GM12891 (cell line): ENCODE data around the gene CRADD.
A peak's percentile ranks its signal among the peaks of the same experiment; 100 is the strongest.

ENCODE experiments used
- DNase-seq: peaks from one replicate; pipeline ENCODE4 v3.0.0; 2011; ENCODE audit warnings: low spot score; ENCODE audit not compliant: insufficient read length
- FAIRE-seq: peaks from 2 replicates; lab custom pipeline; 2011; peaks lifted over from hg19 to GRCh38; lab: Jason Lieb, UNC
- PAX5 ChIP-seq: IDR thresholded peaks from 2 replicates; pipeline ENCODE4 v1.6.1; 2011; ENCODE audit warnings: low read length, moderate library complexity, mild to moderate bottlenecking; ENCODE audit not compliant: insufficient read depth, severe bottlenecking
- POLR2A ChIP-seq: IDR thresholded peaks from 2 replicates; pipeline ENCODE4 v1.6.1; 2011; ENCODE audit warnings: low read depth, low read length, control low read depth
- POLR2AphosphoS5 ChIP-seq: IDR thresholded peaks from 2 replicates; pipeline ENCODE4 v1.6.1; 2011; ENCODE audit warnings: low read depth, low read length, control low read depth
- POU2F2 ChIP-seq: IDR thresholded peaks from 2 replicates; pipeline ENCODE4 v1.6.1; 2011; ENCODE audit warnings: low read depth, mild to moderate bottlenecking, control low read depth, low read length, moderate library complexity
- SPI1 ChIP-seq: IDR thresholded peaks from 2 replicates; pipeline ENCODE4 v1.6.1; 2011; ENCODE audit warnings: low read depth, low read length, control low read depth
- TAF1 ChIP-seq: IDR thresholded peaks from 2 replicates; pipeline ENCODE4 v1.6.1; 2011; ENCODE audit warnings: low read depth, low read length, control low read depth

The CRADD gene

GRCh38 chr12:93839064-93839463, 161.9 kb downstream of the CRADD start:
- no peak for TF ChIP-seq PAX5
- no peak for TF ChIP-seq POLR2AphosphoS5
- no peak for TF ChIP-seq POLR2A
- TF ChIP-seq POU2F2: no peak
- TF ChIP-seq TAF1: no peak
- no peak for TF ChIP-seq SPI1
- FAIRE-seq (no peak), DNase-seq (no peak)

GRCh38 chr12:93841671-93842070, 164.5 kb downstream of the CRADD start:
- no peak for FAIRE-seq
- TF ChIP-seq TAF1 (no peak), SPI1 (no peak), PAX5 (no peak), POLR2A (no peak), POU2F2 (no peak), POLR2AphosphoS5 (no peak)
- DNase-seq: no peak

GRCh38 chr12:93844164-93844784, 167.1 kb downstream of the CRADD start:
- DNase-seq (no peak), FAIRE-seq (no peak)
- TF ChIP-seq SPI1 (no peak), POLR2AphosphoS5 (no peak), POLR2A (no peak), TAF1 (no peak), PAX5 (no peak), POU2F2 (no peak)

GRCh38 chr12:93846936-93847516, 169.9 kb downstream of the CRADD start:
- DNase-seq (no peak), FAIRE-seq (no peak)
- no peak for TF ChIP-seq TAF1
- no peak for TF ChIP-seq PAX5
- TF ChIP-seq POU2F2: no peak
- TF ChIP-seq SPI1: no peak
- no peak for TF ChIP-seq POLR2A
- no peak for TF ChIP-seq POLR2AphosphoS5

DNA sequence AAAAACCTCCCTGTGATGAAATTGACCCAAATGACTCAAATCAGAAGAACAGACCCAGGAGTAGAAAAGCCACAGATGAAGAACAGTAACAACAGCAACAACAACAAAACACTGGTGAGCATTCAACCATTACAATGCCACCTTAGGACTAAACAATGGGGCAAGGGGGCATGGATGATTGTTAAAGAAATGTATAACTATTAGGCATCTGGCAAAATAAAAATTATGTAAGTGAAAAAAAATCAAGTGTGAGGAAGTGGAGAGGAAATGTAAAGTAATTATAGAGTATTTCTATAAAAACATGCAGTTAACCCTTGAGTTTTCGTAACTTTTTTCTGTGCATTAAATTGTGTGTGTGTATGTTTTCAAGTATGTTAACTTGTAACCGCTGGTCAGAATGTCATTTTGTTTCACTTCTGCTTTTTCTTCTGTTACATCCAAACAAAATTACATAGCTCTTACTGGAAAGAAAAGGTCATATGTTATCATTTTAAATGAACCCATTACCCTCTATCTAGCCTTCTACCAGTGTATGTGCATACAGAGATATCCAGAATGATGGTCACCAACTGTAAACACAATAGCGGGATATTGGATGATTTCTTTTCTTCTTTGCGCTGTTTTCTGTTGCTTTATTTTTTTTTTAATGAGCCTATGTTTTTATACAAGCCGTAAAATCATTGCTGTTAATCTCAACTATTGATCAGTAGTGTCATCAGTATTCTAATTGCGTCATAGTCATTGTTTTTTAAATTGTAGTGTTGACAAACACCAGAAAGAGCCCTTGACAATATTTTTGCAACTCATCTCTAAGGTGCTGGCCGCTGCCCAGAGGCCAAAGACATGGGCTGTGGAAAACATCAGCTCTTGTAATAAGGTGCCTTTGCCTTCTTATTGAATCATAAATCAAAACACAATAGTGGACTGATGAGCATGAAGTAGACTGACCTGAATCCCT, 170.6 kb downstream of the CRADD start:
- DNase-seq (peak; percentile 35), FAIRE-seq (peak; percentile 82)
- peak; percentile 77 for TF ChIP-seq PAX5
- TF ChIP-seq SPI1: peak; percentile 98
- TF ChIP-seq POU2F2: no peak

DNA sequence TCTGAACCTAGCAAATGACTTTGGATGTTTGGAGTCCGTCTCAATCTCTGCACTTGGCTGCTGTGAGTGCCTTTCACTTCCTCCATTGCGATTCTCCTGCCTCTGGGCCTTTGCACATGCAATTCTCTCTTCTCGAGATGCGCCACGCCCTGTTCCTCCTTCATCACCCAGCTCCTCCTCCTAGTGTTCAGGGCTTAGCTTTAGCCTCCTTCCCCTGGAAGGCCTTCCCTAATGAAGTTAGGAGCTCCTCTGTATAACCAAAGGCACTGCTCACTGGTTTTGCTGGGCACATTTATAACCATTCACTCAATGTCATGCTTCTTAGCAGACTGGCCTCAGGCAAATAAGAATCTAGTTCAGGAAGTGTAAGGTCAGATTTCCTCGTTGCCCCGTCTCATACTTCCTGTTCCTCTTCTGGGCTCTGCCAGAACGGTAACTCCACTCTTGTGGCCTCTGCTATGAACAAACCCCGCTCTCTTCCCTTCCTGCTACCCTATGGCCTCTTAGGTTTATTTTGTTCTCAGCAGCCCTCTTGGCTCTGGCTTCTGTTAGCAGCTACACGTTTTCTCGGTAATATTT, 171.4 kb downstream of the CRADD start:
- TF ChIP-seq SPI1: peak; percentile 52
- TF ChIP-seq PAX5: no peak
- FAIRE-seq (peak; percentile 79), DNase-seq (peak; percentile 17)

- FAIRE-seq: no peak
- no peak for DNase-seq
- no peak for TF ChIP-seq POU2F2
- TF ChIP-seq POLR2AphosphoS5: no peak
- no peak for TF ChIP-seq SPI1
- no peak for TF ChIP-seq PAX5
- TF ChIP-seq POLR2A: no peak
- no peak for TF ChIP-seq TAF1
Observed at GRCh38 chr12:93849946-93850345, 172.8 kb downstream of the CRADD start.

DNA sequence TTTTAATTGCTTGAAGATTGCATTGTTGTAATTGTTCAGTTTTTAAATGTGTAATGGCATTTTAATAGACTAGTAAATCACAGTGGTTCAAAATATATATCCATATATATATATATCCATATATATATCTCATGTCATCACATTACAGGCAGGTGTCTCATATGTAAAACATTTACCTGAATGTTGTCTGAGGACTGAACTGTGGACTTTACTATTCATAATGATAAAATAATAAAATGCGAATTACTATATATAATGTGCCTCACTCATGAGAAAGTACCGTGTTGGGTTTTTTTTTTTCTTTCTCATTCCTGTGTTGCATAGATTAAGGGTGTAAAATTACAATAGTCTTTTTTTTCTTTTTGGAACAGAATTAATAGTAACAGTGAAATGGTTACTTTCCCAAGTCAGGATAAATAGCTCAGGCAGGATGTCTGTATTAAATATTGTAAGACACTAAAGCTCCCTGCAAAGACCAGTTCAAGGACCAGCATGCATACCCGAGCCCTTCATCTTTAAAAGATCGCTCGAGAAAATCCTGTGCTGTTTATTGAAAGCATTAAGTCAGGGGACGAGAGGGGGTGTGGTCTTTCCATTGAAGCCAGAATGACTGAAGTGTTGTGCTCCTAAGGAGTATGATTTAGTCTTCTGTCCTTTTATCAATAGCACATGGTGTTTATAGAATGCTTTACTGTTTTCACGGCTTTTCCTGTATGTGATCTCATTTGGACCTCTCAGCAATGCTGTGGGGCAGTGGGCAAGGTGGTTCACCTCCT, 173.5 kb downstream of the CRADD start:
- no peak for FAIRE-seq
- TF ChIP-seq POU2F2: no peak
- TF ChIP-seq POLR2AphosphoS5: no peak
- no peak for TF ChIP-seq POLR2A
- TF ChIP-seq PAX5: no peak
- TF ChIP-seq SPI1: no peak
- no peak for DNase-seq

DNA sequence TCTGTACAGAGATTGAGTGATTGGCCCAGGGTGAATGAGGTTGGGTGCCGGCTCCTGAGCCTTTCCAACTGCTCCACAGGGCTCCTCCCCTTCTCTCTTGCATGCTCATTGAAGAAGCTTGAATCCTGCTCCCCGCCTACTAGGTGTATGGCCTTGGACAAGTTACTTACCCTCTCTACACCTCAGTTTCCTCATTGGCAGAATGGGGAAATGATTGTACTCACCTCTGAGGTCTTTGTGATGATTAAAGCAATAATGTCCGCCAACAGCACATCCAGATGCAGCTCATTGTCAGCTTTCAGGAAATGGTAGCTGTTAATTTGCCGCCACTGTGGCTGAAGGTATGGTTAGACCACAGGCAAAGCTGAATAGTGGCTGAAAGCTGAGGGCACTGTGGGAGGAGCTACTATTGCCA, 174.1 kb downstream of the CRADD start:
- TF ChIP-seq TAF1 (no peak), SPI1 (no peak), PAX5 (no peak), POLR2AphosphoS5 (no peak), POU2F2 (no peak), POLR2A (no peak)
- DNase-seq (no peak), FAIRE-seq (no peak)

DNA sequence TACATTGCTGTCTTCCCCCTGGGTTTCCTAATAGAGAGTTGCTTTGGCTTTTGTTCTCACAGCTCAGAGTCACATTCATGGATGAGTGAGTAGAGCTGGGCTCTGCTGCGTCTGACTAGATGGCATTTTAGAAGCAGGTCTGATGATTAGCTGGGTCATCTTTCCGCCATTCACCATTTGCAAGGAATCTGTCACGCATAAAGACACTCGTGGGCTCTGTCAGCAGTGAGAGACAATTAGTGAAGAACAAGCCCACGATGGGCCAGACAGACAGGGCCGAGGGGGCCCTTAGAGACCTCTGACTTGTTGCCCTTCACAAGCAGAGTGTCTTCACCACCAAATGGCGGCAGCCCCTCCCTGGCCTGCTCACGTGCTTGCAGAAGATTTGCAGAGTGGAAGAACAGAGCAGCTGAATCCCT, 175.0 kb downstream of the CRADD start:
- no peak for DNase-seq
- no peak for TF ChIP-seq TAF1
- TF ChIP-seq POLR2AphosphoS5: no peak
- no peak for TF ChIP-seq POU2F2
- TF ChIP-seq POLR2A: no peak
- no peak for FAIRE-seq
